SK-N-MC (cell line): Measurements from ENCODE around the gene GRIFIN.

Experiments used
- DNase-seq: peaks from one replicate; pipeline ENCODE4 v3.0.0-alpha.2; 2011; ENCODE audit warnings: low read depth, low spot score
- H3K27ac ChIP-seq: fragments of 200-600 bp; sonication (generic); 2 replicates; pipeline ENCODE4 v1.5.1; 2016; ENCODE audit warnings: mixed run types
- H3K36me3 ChIP-seq: fragments of 200-600 bp; sonication (generic); 2 replicates; pipeline ENCODE4 v1.6.1; 2017; ENCODE audit warnings: antibody characterized with exemption, low read length, mixed read lengths; ENCODE audit not compliant: insufficient read depth
- H3K4me3 ChIP-seq: fragments of 200-600 bp; sonication (generic); 2 replicates; pipeline ENCODE4 v1.5.1; 2016
- H3K9ac ChIP-seq: fragments of 200-600 bp; sonication (generic); 2 replicates; pipeline ENCODE4 v1.8.0; 2017; ENCODE audit warnings: mixed run types, mixed read lengths; ENCODE audit not compliant: insufficient read length
- H3K9me3 ChIP-seq: fragments of 200-600 bp; sonication (generic); 2 replicates; pipeline ENCODE4 v1.6.1; 2017; ENCODE audit warnings: low read depth, mild to moderate bottlenecking, antibody characterized with exemption, low read length, moderate library complexity, mixed read lengths
- EZH2 ChIP-seq: fragments of 200-600 bp; sonication (generic); IDR thresholded peaks from one replicate; pipeline ENCODE4 v1.6.1; 2017; ENCODE audit warnings: antibody characterized with exemption
- FOXP2 ChIP-seq: optimal IDR thresholded peaks from 2 replicates; pipeline ENCODE3; 2011; ENCODE audit warnings: mild to moderate bottlenecking, moderate library complexity; ENCODE audit not compliant: insufficient read depth; ENCODE audit errors: extremely low read length, control extremely low read depth
- POLR2AphosphoS5 ChIP-seq: IDR thresholded peaks from 2 replicates; pipeline ENCODE4 v1.6.1; 2012; ENCODE audit warnings: mild to moderate bottlenecking, low read depth, low read length, borderline replicate concordance

The GRIFIN gene

GRCh38 chr7:2451171-2452073 is 24.8 kb downstream of the GRIFIN start:
- no peak for DNase-seq
- no peak overlapping the region for H3K27ac ChIP-seq

GRCh38 chr7:2450198-2451107 is 25.7 kb downstream of the GRIFIN start:
- Histone ChIP-seq H3K9ac (no peak overlapping the region), H3K4me3 (no peak overlapping the region)
- DNase-seq: no peak

More at GRCh38 chr7:2451171-2452073, 24.8 kb downstream of the GRIFIN start:
- Histone ChIP-seq H3K9me3 (no peaks in the 10 kb centered on the region), H3K9ac (no peak overlapping the region), H3K36me3 (no peaks in the 10 kb centered on the region), H3K4me3 (no peak overlapping the region)
- TF ChIP-seq EZH2 (no peak), POLR2AphosphoS5 (no peak), FOXP2 (no peak)

GRCh38 chr7:2446676-2447075 is 29.5 kb downstream of the GRIFIN start:
- TF ChIP-seq FOXP2 (no peak), POLR2AphosphoS5 (no peak), EZH2 (no peak)
- Histone ChIP-seq H3K9ac (no peak overlapping the region), H3K4me3 (no peak overlapping the region), H3K27ac (no peak overlapping the region), H3K36me3 (no peaks in the 10 kb centered on the region), H3K9me3 (no peaks in the 10 kb centered on the region)
- DNase-seq: no peak

More at GRCh38 chr7:2450198-2451107, 25.7 kb downstream of the GRIFIN start:
- Histone ChIP-seq H3K36me3 (no peaks in the 10 kb centered on the region), H3K9me3 (no peaks in the 10 kb centered on the region), H3K27ac (no peak overlapping the region)
- no peak for TF ChIP-seq FOXP2
- TF ChIP-seq POLR2AphosphoS5: no peak
- TF ChIP-seq EZH2: no peak

DNA sequence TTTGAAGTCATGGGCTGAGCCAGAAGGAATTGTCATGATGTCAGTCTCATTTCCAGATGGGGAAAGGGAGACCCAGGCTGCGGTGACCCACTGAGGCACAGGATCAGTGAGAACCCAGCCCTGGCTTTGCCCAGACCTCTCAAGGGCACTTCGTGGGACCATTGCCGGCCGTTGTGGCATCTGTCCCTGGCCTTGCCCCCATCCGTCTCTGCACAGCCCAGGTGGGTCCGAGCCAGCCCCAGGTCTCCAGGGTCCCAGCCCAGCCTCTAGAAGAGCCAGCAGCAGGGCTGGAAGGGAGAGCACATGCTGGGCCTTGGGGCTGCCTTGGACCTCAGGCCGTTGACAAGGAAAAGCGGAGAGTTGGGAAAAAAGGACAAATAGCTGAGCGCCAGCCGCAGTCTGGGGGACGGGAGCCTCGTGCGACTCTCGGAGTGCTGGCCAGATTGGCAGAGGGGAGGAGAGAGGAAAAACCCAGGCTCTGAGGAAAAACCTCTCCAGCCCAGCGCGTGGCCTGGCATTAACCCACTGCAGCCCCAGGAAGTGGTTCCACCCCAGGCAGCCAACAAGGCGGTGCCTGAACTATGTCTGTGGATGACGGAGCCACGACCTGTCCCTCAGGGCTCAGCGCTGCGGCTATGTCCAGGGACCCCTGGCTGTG is 30.2 kb downstream of the GRIFIN start:
- TF ChIP-seq POLR2AphosphoS5 (no peak), FOXP2 (no peak), EZH2 (no peak)
- Histone ChIP-seq H3K4me3 (no peak overlapping the region), H3K9me3 (no peaks in the 10 kb centered on the region), H3K27ac (no peak overlapping the region), H3K36me3 (no peaks in the 10 kb centered on the region), H3K9ac (no peak overlapping the region)
- no peak for DNase-seq

GRCh38 chr7:2445047-2445446 is 31.2 kb downstream of the GRIFIN start:
- no peak for DNase-seq
- Histone ChIP-seq H3K9me3 (no peaks in the 10 kb centered on the region), H3K27ac (peak overlapping the region; percentile 64), H3K9ac (no peak overlapping the region), H3K36me3 (no peaks in the 10 kb centered on the region), H3K4me3 (no peak overlapping the region)
- TF ChIP-seq EZH2 (no peak), POLR2AphosphoS5 (no peak), FOXP2 (no peak)

GRCh38 chr7:2444476-2444875 is 31.7 kb downstream of the GRIFIN start:
- H3K4me3 ChIP-seq: no peak overlapping the region
- no peak for TF ChIP-seq FOXP2
- no peak for TF ChIP-seq EZH2
- TF ChIP-seq POLR2AphosphoS5: no peak
- no peaks in the 10 kb centered on the region for H3K9me3 ChIP-seq
- H3K27ac ChIP-seq: peak overlapping the region; percentile 64
- no peak overlapping the region for H3K9ac ChIP-seq
- no peaks in the 10 kb centered on the region for H3K36me3 ChIP-seq
- no peak for DNase-seq

DNA sequence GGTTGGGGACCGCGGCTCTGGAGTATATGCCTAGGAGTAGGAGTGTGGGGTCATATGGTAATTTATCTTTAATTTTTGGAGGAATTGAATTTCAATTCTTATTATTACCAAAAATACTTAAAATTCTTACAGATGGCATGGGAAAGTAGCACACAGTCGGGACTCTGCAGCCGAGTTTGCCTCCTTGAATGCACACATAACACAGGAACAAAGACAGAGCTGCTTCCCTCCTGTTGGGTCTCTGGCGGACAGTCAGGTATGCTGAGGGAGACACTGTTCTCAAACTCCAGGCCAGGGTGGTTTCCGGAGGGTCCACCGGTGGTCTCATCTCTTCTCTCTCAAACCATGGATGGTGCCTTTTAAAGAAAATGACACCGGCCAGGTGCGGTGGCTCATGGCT is 32.7 kb downstream of the GRIFIN start:
- no peak overlapping the region for H3K27ac ChIP-seq
- no peak for TF ChIP-seq EZH2
- TF ChIP-seq POLR2AphosphoS5: no peak
- no peak for TF ChIP-seq FOXP2

GRCh38 chr7:2441430-2442058 is 34.7 kb downstream of the GRIFIN start:
- no peak for TF ChIP-seq FOXP2
- no peak for TF ChIP-seq POLR2AphosphoS5
- TF ChIP-seq EZH2: no peak
- Histone ChIP-seq H3K9me3 (no peaks in the 10 kb centered on the region), H3K9ac (no peak overlapping the region), H3K27ac (no peak overlapping the region), H3K4me3 (no peak overlapping the region), H3K36me3 (no peaks in the 10 kb centered on the region)
- DNase-seq: no peak

More for the DNA sequence above, 32.7 kb downstream of the GRIFIN start:
- Histone ChIP-seq H3K4me3 (no peak overlapping the region), H3K36me3 (no peaks in the 10 kb centered on the region), H3K9ac (no peak overlapping the region), H3K9me3 (no peaks in the 10 kb centered on the region)
- DNase-seq: no peak
